MM.1S (cell line): ENCODE data around the gene CNTN5.

Source experiments
- EZH2 ChIP-seq: fragments of 300-600 bp; sonication (generic); optimal IDR thresholded peaks from 2 replicates; pipeline ENCODE3; 2017; ENCODE audit warnings: low read depth, mild to moderate bottlenecking, antibody characterized with exemption, low read length, mixed read lengths
- EZH2phosphoT487 ChIP-seq: fragments of 300-600 bp; sonication (generic); IDR thresholded peaks from 2 replicates; pipeline ENCODE4 v1.6.1; 2018; ENCODE audit warnings: antibody characterized with exemption, low read length
- TF ChIP-seq, protein P1 (sequence below): fragments of 300-600 bp; sonication (generic); IDR thresholded peaks from 2 replicates; pipeline ENCODE4 v1.5.1; 2016; ENCODE audit warnings: antibody characterized with exemption, low read length, mixed read lengths

GRCh38 chr11:99418927-99419720, 398.4 kb downstream of the CNTN5 start:
- TF ChIP-seq, protein P1, sequence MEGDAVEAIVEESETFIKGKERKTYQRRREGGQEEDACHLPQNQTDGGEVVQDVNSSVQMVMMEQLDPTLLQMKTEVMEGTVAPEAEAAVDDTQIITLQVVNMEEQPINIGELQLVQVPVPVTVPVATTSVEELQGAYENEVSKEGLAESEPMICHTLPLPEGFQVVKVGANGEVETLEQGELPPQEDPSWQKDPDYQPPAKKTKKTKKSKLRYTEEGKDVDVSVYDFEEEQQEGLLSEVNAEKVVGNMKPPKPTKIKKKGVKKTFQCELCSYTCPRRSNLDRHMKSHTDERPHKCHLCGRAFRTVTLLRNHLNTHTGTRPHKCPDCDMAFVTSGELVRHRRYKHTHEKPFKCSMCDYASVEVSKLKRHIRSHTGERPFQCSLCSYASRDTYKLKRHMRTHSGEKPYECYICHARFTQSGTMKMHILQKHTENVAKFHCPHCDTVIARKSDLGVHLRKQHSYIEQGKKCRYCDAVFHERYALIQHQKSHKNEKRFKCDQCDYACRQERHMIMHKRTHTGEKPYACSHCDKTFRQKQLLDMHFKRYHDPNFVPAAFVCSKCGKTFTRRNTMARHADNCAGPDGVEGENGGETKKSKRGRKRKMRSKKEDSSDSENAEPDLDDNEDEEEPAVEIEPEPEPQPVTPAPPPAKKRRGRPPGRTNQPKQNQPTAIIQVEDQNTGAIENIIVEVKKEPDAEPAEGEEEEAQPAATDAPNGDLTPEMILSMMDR = no peak
- no peak for TF ChIP-seq EZH2phosphoT487
- no peak for TF ChIP-seq EZH2
